HuH-7.5 (cell line): ENCODE results near the gene TMEM129.

ENCODE experiments used
- DNase-seq: peaks from one replicate; pipeline ENCODE4 v3.0.0; 2011; ENCODE audit warnings: low spot score

TMEM129 gene, protein sequence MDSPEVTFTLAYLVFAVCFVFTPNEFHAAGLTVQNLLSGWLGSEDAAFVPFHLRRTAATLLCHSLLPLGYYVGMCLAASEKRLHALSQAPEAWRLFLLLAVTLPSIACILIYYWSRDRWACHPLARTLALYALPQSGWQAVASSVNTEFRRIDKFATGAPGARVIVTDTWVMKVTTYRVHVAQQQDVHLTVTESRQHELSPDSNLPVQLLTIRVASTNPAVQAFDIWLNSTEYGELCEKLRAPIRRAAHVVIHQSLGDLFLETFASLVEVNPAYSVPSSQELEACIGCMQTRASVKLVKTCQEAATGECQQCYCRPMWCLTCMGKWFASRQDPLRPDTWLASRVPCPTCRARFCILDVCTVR

DNA sequence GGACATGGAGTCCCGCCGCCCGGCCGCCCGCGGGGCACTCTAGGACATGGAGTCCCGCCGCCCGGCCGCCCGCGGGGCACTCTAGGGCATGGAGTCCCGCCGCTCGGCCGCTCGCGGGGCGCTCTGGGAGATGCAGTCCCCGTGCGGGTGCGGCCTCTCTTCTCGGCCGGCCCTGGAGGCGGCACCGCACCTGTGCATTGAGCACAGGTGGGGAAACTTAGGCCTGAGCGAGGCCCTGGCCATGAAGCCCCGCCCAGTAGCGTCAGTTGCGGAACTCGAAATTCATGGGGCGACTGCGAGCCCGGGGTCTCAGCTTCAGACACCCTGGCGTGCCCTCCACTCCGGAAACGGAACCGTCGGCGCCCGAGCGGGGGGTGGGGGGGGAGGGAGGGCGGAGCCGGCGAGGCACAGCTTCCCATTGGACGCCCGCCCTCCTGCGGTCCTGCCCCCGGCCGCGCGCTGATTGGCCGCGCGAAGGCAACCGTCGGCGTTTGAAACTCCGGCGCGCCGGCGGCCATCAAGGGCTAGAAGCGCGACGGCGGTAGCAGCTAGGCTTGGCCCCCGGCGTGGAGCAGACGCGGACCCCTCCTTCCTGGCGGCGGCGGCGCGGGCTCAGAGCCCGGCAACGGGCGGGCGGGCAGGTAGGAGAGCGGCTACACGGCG is at the start of gene TMEM129, which contains the start of gene TACC3:
TMEM129 (minus strand) TSS at position 321 of the 663 bp plus-strand sequence. CDS start 486 bp downstream, outside the sequence.
TACC3 (plus strand) TSS at position 519 of the 663 bp plus-strand sequence. CDS start 1,901 bp downstream, outside the sequence.
- peak; percentile 99 for DNase-seq

DNA sequence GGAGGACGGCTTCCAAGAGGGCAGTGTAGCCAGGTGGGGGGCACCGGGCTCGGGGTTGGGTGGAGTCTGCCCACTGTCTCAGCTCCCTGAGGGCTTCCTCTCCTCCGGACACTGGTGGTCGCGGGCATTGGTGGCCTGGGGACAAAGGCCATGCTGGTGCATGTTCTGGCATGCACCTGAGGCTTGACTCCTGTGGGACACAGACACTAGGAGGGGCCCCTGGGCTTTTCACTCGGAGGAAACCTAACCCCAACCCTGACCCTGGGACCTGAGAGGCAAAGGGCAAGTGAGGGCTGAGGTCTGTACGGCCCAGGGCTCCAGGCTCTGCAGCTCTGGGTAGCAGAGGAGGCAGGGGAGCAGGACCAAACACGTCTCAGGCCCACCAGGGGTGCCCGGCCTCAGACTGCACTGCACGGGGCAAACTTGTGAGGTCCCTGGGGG is 49.7 kb upstream of the TMEM129 start:
- DNase-seq: peak; percentile 87

DNA sequence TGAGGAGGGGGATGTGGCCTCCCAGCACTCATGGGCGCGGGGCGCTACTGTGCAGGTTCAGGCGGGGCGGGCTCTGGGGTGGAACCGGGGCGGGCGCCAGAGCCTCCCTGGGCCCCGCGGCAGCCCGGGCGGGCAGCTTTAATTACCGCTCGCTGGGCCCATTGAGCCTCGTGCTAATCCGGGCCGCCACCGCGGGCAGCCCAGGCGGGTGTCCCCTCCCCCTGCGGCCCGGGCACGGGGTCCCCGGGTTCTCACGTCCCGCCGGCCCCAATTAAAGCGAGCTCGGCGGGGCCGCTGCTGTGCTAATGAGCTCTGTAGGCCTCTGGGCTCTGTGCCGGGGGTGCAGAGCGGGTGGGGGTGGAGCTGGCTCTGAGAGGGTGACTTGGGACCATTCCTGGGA is 49.1 kb upstream of the TMEM129 start:
- DNase-seq: no peak

DNA sequence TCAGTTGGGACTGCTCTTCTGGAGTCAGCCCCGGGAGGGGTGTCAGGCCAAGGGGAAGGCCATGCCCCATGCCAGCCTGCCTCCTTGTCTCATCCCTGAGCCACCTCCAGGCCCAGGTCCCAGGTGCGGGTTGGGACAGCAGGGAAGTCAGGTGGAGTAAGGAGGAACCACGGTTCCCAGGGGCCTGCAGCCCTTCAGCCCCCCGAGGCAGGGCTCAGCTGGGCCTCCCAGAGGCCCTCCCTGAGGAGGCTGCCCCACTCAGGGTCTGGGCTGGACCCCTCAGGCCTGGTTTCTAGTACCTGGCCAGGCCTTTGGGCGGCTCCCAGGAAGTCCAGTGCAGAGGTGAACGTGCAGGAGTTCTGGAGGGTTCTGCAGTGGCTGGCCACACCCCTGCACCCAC is 48.6 kb upstream of the TMEM129 start:
- DNase-seq: no peak

DNA sequence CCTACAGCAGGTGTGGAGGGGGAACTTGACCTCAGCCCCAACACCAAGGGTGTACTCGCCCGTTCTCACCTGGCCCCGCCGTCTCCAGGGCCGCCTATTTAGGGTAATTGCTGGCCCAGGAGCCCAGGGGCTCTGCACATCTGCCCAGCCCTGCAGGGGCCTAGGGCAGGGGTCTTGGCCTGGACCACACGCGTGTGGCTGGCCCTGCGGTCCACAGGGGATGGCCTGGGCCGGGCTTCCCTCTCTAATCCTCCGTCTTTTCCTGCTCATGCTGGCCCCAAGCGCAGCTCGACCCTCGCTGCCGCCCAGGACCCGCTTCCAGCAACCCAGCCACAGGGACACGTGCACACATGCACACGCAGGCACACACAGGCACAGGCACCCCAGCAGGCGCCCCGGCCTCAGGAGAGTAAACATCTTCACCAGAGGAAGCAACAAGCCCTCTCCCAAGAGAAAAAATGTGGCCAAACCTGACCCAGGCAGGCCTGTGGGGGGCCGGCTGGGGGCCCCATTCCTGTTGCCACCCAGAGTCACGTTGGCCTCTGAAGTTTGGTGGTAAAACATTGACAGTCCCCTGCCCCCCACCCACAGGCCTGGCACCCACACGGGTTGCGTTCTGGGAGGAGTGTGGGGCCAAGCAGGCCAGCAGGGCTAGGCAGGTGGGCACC is 47.4 kb upstream of the TMEM129 start:
- no peak for DNase-seq

DNA sequence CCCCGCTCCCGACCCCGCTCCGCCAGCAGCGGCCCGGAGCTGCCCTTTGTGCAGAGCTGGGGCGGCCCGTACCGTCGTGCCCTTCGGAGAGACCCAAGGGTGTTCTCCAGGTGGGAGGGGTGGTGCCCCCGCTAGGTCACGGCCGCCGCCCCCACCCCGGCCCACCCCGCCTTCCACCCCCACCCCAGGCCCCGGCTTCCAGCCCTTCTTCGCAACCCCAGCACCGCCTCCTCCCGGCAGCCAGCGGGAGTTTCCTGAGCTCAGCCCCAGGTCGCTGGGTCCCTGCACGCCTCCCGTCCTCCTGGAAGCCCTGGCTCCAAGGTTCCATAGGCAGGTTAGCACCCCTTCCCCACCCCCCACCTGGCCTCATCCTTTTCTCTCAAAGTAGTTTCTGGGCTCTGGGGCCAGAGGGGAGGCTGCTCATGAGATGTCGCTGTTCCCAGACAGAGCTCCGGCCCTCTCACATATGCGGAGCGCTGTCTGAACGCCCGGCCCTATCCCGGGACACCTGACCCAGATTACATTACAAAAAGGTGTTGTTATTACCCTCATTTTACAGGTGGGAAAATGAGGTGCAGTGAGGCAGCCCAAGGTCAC is 46.7 kb upstream of the TMEM129 start:
- peak; percentile 100 for DNase-seq

DNA sequence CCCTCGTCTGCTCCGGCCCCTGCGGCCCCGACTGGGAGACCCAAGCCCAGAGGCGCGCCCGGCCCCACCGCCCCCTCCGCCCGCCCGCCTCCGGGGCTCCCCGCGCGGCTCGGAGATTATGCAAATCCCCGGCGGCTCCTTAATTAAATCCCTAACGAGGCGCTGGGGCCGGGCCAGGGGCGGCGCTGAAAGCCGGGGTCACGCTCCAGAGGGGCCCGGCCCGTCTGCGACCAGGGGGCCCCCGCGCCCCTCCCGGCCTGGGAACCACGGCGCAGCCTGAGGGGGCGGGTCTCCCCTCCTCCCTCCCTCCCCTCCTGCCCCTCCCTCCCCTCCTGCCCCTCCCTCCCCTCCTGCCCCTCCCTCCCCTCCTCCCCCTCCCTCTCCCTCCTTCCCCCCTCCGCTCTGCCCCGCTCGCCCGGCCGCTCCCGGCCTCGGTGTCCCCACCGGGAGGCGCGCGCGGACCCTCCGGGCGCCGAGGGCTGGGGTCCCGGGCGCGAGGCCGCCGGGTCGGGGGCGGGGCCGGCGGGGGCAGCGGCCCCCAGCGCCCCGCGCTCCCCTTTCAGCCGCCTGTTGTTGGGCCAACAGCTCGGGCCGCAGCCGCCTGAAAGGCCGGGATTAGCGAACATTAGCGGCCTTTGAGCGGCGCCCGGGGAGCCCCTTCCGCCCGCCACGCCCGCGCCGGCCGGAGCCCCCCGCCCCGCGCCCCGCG is 46.1 kb upstream of the TMEM129 start:
- peak; percentile 91 for DNase-seq

DNA sequence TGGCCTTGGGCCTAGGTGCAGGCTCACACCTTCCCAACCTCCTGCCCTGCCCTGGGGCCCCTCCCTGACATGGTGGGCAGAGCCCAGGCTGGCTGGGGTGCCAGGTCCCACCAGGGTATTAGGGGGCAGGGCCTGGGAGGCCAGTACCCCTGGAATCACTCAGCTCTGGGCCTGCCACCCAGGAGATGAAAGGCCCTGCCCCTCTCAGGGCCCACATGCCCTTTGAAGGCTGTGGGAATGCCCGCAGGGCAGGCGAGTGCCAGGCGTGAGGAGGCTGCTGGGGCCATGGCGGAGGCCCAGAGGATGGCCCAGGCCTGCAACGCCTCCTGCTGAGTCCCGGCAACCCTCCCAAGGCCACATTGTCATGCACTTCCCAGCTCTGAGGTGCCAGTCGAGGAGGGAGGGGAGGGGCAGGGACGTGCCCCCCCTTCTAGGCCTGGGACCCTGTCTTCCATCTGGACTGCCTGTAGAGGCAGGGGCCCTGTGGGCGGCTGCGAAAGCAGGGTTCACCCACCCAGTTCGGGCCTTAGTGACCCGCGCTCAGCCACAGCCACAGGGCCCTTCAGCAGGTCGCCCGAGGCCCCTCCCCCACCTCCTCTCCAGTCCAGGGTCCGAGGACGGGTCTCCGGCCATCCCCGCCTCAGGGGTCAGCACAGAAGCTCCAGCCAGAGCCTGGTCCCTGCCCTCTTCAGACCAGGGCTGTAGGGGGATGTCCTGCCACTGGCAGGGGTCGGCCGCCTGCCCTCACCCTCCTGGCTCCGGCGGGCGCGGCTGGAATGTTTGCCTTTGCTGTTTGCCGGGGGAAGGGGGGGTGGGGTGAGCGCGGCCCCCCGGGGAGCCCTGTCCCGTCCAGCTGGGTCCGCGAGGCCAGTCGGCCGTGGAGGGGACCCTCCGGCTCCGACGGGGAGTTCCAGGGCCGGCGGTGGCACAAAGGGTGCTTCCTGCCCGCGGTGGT is 45.3 kb upstream of the TMEM129 start:
- peak; percentile 98 for DNase-seq

DNA sequence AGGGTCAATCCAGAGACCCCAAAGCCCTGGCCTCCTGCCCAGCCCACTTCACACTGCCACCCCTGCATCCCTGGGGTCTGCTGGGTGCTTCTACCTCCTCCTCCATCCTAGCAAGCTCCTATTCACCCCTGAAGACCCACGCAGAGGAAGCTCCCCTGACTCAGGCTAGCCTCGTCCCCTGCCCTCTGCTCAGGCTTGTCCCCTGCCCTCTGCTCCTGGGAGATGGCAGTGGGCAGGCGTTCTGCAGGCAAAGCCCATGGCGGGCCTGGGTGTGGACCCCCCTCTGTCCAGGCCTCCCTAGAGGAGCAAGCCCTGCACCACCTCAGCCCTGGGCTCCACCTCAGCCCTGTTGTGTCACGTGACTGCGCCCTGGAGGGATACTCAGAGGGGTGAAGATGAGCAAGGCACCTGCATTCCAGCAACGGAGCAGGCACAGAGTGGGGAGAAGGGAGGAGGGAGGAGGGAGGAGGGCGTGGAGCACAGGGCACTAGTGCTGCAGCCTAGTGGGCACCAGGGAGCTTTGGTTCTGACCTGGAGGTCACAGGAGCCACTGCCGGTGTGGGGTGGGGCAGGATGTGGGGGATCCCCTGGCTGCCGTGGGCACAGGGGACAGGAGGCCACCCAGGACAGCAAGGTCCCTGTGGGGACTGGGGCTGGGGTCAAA is 44.4 kb upstream of the TMEM129 start:
- DNase-seq: no peak

DNA sequence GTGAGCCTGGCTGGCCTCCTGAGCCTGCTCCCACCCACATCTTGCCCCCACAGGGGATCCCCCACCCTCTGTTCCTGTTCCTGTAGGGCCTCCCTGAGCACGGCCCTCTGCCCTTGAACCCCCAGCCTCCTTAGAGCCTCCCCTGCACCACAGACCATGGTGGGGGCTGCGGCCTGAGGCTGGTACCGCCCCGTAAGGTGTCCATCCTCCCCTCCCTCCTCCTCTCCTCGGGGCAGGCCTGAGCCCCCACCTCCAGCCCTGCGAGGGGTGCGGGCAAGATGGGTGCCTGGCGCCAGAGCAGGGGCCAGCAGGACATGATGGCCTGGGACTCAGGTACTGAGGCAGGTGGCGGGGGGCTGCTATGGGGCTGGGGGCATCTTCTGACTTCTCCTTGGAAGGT is 43.5 kb upstream of the TMEM129 start:
- no peak for DNase-seq

DNA sequence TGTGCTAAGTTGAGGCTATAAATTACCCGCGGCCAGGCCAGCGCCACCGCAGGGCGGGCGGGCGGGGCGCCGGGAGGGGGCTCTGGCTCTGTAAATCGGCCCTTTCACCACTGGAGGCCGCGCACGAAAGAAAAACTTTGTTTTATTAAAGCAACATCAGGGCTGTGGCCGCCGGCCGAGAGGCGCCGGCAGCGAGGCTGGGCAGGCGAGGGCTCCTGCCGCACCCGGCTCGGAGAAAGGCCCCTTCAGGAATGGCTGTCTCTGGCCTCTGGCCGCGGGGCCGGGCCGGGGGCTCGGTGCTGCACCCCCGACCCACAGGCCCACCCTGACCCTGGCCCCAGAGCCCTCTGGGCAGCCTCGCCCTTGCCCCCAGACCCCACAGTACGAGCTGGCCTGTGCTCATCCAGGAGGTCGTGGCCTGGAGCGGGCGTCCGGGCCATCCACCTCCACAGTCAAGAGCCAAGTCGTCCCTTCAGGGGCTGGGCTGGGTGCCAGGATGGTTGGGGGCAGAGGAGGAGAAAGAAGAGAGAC is 42.5 kb upstream of the TMEM129 start:
- DNase-seq: peak; percentile 97

DNA sequence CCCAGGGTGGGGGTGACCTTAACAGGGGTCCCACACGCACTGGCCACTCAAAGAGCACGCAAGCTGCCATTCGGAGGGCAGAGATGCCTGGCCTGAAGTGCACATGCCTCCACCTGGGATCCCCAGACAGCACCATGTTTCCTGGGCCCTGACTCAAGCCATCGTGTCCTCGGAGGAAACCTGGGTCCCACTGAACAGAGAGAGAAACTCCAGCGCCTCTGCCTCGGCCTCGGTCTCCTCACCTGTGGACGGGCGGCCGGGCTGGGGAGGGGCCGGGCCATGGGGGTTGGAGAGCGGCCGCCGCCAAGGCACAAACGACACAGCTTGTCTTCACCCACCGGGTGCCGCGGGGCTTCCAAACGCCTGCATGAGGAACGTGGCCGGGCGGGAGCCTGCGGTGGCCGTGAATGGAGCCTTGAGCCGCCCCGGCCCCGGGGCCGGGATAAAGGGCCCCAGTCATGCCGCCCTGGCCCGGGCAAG is 42.0 kb upstream of the TMEM129 start:
- peak; percentile 82 for DNase-seq

DNA sequence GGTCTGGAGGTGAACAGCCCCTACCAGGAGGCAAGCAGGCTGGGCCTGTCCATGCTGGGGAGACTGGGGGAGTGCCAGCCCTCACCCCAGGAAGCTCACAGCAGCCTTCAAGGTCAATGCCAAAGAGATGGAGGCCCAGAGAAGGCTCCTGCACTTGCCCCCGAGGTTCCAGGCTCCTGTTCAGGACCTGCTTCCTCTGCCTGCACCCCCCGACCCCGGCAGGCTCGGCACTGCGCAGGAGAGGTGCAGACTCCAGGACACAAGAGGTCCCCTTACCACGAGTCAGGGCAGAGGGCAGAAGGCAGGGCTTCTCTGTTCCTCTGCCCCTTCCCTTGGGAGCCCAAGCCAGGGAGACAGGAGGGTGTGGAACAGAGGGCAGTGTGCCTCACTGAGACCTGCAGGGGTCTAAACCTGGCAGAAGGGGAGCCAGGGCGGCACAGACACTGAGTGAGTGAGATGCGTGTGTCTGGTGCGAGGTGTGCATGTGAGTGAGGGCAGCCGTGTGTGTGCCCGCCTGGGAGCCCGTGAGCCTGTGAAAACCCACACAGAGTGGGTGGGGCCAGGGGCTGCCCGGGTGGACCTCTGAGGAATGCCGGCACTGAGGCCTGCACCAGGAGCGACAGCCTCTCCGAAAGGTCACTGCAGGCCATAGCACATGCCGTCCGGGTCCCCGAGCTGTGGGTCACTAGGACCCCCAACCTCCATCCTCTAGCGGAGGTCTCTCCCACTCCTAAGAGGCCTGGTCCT is 41.3 kb upstream of the TMEM129 start:
- DNase-seq: no peak

DNA sequence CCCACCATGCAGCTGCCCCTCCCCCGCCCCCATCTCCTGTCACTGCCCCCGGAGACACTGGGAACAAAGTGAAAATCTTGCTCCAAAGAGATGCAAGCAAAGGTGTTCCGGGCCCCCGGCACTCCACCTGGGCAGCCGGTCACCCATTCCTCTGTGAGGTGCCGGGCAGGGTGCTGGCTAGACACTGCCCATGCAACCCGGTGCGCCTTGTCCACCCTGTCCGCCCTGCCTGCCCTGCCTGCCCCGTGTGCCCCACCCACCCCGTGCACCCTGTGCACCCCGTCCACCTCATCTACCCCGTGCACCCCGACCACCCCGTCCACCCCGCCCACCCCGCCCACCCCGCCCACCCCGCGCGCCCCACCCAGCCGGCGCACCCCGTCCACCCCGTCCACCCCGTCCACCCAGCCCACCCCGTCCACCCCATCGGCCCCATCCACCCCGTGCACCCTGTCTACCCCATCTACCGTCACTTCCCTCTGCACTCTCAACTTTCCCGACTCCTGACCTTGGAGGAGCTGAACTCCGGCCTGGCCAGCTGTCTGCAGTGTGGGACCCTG is 40.1 kb upstream of the TMEM129 start:
- DNase-seq: no peak

DNA sequence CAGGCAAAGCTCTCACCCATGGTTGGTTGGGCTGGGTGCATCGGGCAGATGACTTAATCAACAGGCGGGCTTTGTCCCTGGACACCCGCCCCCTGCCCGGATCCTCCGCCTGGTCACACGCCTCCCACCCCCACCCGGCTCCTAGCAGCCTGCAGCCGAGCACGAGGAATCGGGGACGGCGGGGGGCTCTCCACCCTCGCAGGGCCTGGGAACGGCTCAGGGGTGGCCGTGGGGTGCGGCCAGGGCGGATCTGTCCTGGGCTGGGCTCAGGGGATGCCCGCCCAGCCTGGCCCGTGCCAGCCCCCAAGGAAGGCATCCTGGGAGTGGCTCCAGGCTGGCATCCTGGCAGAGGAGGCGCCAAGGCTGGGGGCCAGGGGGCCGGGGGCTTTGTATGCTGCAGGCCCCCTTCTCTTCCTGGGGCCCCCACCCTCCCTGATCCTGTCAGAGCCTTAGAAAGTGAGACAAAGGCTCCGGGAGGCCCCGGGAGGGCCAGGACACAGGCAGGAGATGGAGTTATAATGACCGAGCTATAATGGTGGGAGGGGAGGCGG is 39.5 kb upstream of the TMEM129 start:
- DNase-seq: no peak

DNA sequence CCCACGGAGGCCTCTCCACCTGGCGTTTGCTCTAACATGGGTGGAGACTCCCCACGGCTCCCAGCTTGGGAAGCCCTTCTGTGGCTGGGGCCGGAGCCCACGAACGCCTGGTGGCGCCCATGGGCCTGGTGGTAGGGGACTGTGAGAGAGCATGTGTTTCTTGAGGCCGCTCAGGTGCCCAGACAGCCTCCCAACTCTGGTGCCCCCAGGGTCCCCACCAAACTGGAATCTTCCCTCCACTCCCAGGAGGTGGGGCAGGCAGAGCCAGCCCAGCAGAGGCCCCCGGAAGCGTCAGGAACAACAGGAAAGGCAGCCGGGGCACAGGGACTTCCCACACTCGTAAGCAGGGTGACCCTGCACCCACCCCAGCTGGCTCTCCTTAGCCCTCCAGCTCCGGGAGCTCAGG is 38.7 kb upstream of the TMEM129 start:
- no peak for DNase-seq

DNA sequence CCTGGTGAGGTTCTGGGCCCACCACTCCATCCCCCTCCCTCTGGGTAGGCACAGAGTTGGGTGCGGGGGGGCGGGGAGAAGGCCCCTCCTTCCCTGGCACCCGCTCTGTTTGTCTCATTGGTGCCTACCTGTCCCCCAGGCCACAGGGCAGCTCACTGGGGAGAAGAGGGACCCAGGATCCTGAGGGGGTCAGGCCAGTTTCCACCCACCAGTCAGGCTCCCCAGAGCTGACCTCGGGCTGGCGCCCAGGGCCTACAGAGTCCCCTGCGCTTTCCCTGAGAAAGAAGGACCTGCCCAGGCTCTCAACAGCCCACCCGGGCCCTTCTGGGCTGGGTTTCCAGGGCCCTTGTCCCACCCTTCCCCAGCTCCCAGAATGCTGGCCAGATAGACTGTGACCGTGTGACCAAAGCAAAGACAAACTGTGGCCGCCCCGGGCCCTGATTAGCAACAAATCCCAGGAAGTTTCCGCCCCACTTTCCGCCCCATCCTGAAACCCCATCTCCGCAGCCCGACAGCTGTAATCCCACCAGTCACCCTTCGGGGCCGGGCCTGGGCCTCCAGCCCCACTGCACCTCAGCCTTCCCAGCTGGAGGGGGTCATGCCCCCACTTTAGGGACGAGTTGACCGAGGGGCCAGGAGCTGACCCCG is 38.2 kb upstream of the TMEM129 start:
- DNase-seq: no peak
